HG02870 (cell line): ENCODE measurements around the gene ZSCAN22.

Experiments used
- ATAC-seq: cut with Tn5 transposase; IDR thresholded peaks from one replicate; pipeline ENCODE4 v1.9.1; 2021; ENCODE audit warnings: mild to moderate bottlenecking, moderate library complexity; ENCODE audit not compliant: unreplicated experiment

The ZSCAN22 gene

GRCh38 chr19:58350871-58351557 lies 24.2 kb downstream of the ZSCAN22 start:
- ATAC-seq: no peak

GRCh38 chr19:58351558-58351878 lies 24.7 kb downstream of the ZSCAN22 start:
- ATAC-seq: no peak

GRCh38 chr19:58351990-58352755 lies 25.4 kb downstream of the ZSCAN22 start:
- ATAC-seq: no peak

GRCh38 chr19:58352760-58353671 lies 26.2 kb downstream of the ZSCAN22 start, which contains the start of gene A1BG:
A1BG (minus strand) TSS chr19:58353492; CDS start chr19:58353437, 55 bp downstream.
- ATAC-seq: no peak

- no peak for ATAC-seq
Measured at GRCh38 chr19:58353717-58354477, 27.1 kb downstream of the ZSCAN22 start.

GRCh38 chr19:58354478-58355030 lies 27.8 kb downstream of the ZSCAN22 start:
- ATAC-seq: no peak

- no peak for ATAC-seq
Measured at GRCh38 chr19:58355215-58355796, 28.5 kb downstream of the ZSCAN22 start.

- ATAC-seq: no peak
Measured at GRCh38 chr19:58355908-58356765, 29.3 kb downstream of the ZSCAN22 start.

GRCh38 chr19:58356766-58357480 lies 30.1 kb downstream of the ZSCAN22 start:
- no peak for ATAC-seq

- no peak for ATAC-seq
Measured at GRCh38 chr19:58357481-58358145, 30.8 kb downstream of the ZSCAN22 start.

- peak; percentile 2 for ATAC-seq
Measured at GRCh38 chr19:58361900-58362271, 35.1 kb downstream of the ZSCAN22 start.

- peak; percentile 77 for ATAC-seq
Measured at GRCh38 chr19:58362272-58362994, 35.6 kb downstream of the ZSCAN22 start, which contains the start of gene ZNF497. ZNF497 (minus strand) TSS chr19:58362751; CDS start chr19:58357635, 5,116 bp downstream.

GRCh38 chr19:58364146-58364545 lies 37.4 kb downstream of the ZSCAN22 start:
- ATAC-seq: no peak

- ATAC-seq: no peak
Measured at GRCh38 chr19:58366585-58367430, 40.0 kb downstream of the ZSCAN22 start.

- ATAC-seq: no peak
Measured at GRCh38 chr19:58367698-58368454, 41.1 kb downstream of the ZSCAN22 start.
